LNCaP clone FGC (cell line): ENCODE data around the gene S100A1.

Source experiments
- DNase-seq: peaks from one replicate; pipeline ENCODE4 v3.0.0-alpha.2; 2011; ENCODE audit warnings: low read depth
- H3K4me3 ChIP-seq: 2 replicates; pipeline ENCODE4 v1.5.1; 2011; ENCODE audit warnings: mild to moderate bottlenecking, low read depth, low read length, control low read depth
- TF ChIP-seq, protein P1 (sequence below): IDR thresholded peaks from 2 replicates; pipeline ENCODE4 v1.5.1; 2012; ENCODE audit warnings: mild to moderate bottlenecking; ENCODE audit not compliant: control insufficient read depth, insufficient read depth; ENCODE audit errors: extremely low read depth

Gene S100A1

DNA sequence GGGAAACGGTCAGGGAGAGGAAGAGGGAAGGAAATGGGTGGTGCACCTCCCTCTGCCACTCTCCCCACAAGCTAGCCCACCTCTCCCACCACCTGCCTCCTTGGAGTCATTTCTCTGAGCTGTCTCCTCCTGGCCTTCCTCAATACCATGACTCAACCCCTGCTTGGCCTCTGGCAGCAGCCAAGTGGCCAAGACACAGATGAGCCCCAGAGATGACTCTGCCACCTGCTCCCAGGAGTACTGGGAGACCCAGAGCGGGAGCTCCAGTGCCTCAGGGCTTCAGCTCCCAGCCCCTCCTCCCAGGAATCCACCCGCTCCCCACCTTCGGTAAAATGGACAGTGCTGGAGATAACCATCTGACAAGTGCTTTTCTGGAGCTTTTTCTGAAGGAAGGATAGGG is 17.9 kb upstream of the S100A1 start:
- TF ChIP-seq, protein P1, sequence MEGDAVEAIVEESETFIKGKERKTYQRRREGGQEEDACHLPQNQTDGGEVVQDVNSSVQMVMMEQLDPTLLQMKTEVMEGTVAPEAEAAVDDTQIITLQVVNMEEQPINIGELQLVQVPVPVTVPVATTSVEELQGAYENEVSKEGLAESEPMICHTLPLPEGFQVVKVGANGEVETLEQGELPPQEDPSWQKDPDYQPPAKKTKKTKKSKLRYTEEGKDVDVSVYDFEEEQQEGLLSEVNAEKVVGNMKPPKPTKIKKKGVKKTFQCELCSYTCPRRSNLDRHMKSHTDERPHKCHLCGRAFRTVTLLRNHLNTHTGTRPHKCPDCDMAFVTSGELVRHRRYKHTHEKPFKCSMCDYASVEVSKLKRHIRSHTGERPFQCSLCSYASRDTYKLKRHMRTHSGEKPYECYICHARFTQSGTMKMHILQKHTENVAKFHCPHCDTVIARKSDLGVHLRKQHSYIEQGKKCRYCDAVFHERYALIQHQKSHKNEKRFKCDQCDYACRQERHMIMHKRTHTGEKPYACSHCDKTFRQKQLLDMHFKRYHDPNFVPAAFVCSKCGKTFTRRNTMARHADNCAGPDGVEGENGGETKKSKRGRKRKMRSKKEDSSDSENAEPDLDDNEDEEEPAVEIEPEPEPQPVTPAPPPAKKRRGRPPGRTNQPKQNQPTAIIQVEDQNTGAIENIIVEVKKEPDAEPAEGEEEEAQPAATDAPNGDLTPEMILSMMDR, result no peak
- no peak overlapping the region for H3K4me3 ChIP-seq
- DNase-seq, result no peak

DNA sequence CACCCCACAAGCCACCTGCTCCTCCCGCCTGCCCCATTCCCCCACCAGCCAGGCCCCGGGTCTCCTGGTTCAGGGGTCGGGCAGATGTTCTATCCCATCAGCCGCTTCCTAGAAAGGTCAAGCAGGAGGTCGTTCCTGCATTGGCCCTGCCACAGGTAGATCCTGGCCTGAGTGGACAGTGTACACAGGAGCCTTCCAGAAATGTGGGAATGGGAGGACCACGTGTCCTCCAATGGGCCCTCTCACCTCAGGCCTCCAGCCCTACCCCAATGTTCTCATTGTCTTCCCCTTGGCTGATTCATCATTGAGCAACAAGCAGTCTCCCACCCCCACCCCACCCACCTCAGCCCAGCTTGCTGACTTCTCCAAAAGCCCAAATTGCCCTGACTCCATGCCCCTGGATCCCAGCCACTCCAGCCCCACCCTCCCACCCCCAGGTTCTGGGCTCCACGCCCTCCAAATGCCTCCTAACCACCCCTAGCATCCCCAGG is 17.4 kb upstream of the S100A1 start:
- DNase-seq, result no peak
- H3K4me3 ChIP-seq, result no peak overlapping the region
- TF ChIP-seq, protein P1, result no peak

DNA sequence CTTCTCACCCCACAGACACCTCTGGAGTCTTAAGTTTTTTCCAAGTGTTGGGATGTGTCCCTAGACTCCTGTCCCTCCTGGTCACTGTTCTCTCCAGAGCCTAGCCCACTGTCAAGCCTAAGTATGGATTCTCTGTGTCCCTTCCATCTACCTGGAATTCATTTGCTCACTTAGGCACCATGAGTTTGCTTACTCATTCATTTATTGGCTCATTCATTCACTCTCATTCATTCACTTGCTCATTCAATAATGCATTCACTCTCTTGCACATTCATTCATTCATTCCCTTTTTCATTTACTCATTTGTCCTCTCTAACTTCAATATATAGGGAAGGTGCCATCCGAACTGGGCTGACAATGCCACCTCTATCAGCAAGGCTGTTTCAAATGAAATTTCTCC is 16.9 kb upstream of the S100A1 start:
- no peak for DNase-seq
- H3K4me3 ChIP-seq, result no peak overlapping the region
- TF ChIP-seq, protein P1, result no peak

DNA sequence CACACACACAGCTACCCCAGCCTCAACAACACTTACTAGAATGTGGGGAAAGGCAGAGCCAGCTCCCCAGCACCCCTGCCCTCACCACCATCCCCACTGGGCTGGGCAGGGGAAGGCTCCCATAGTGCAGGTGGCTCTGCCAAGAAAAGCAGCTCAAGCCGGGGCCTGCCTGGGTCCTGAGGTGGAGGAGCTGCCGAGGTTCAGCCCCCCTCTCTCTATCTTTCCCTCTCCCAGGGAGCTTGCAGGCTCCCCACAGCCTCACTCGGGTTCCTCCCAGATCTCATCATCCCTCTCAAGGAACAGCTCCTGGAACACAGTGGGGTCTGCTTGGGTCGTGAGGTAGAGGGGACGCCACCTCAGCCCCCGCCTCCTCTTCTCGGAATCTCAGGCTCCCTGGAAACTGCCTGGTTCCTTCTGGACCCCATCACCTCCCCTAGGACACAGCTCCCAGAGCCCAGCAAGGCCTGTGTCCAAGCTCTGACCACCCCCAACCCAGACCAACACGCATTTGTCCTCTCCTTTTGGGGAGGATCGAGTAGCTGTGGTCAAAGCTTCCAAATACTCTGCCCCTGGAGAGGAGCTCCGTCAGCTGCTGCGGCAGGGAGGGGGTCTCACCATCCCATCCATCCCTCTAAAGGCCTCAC is 16.0 kb upstream of the S100A1 start:
- TF ChIP-seq, protein P1, result no peak
- no peak for DNase-seq
- H3K4me3 ChIP-seq, result no peak overlapping the region

DNA sequence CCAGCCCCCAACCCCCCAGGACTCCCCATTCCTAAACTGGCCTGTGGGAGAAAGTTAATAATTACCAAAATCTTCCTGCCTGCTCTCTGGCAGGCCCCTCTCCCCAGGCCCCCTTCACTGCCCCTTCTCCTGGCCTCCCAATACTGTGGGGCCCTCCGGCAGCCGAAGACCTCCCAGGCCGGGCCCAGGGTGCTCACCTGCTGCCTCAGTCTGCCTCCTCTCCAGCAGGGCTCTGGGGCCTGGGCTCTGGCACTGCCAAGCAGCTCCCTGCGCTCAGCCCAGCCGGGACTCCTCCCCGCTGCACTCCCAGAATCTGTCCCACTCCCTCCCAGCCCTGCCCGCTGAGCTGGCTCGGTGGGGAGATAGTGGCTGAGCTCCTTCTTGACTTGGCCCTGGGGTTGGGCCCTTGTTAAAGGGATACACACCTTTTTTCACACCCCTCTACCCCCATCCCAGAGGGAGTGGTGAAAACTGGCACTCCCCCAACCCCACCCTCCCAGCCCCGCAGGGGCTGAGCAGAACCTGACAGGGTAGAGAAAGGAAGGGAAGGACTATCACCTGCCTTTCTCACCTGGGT is 15.4 kb upstream of the S100A1 start, which contains the start of gene S100A16:
TSS of gene S100A16 (minus strand) at position 383 of the 577 bp plus-strand sequence. CDS start 4,986 bp downstream, outside the sequence.
- DNase-seq, result no peak
- H3K4me3 ChIP-seq, result no peak within 1 kb of the TSS
- TF ChIP-seq, protein P1, result no peak

DNA sequence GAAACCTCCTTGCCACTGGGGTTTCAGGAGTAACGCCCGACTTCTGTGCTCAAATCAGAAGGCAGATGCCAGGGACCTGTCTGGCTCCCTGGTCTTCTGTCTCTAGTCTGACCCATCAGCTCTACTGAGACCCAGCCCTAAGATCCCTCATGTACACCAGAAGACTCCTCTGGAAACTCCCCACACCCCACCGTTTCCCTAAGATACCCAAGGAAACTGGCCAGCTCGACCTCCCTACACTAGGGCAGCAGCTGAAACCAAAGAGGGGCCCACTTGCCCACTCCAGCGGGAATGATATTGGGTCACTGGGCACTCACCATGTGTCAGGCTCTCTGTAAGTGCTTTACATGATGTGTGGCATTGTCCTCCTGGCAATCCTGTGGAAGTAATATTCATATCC is 14.8 kb upstream of the S100A1 start:
- no peak overlapping the region for H3K4me3 ChIP-seq
- TF ChIP-seq, protein P1, result no peak
- no peak for DNase-seq

DNA sequence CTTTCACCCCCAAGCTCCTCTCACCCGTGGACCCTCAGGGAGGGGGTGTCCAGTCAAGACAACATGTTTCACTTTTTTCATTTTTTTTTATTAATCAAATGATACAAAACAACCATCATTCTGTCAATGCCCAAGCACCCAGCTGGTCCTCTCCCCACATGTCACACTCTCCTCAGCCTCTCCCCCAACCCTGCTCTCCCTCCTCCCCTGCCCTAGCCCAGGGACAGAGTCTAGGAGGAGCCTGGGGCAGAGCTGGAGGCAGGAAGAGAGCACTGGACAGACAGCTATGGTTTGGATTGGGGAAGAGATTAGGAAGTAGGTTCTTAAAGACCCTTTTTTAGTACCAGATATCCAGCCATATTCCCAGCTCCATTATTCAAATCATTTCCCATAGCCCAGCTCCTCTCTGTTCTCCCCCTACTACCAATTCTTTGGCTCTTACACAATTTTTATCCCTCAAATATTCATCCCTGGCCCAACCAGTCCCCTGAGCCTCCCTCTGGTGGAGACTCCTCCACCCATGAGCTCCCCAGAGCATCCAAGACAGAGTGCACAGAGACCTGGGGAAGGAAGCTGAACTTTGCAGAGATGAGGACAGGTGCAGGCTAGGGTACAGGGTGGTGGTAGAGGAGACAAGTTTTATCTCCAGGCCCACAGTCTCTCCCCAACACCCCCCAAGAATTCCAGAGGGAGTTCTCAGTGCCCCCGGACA is 13.9 kb upstream of the S100A1 start:
- no peak overlapping the region for H3K4me3 ChIP-seq
- TF ChIP-seq, protein P1, result no peak
- no peak for DNase-seq
